Mesendoderm (in vitro differentiated cells): ENCODE measurements around the gene PEX14.

Experiments
- DNase-seq: peaks from one replicate; pipeline ENCODE4 v3.0.0; 2013
- H2AK5ac ChIP-seq: 2 replicates; pipeline ENCODE4 v1.6.1; 2013; ENCODE audit warnings: low read length, inconsistent platforms
- H2BK120ac ChIP-seq: 2 replicates; pipeline ENCODE4 v1.6.1; 2013; ENCODE audit warnings: low read depth, mild to moderate bottlenecking, low read length, moderate library complexity, mixed read lengths
- H2BK15ac ChIP-seq: replicated peaks from 2 replicates; pipeline ENCODE4 v1.6.1; 2013; ENCODE audit warnings: low read depth, mild to moderate bottlenecking, moderate library complexity
- H2BK5ac ChIP-seq: 2 replicates; pipeline ENCODE4 v1.6.1; 2013; ENCODE audit warnings: low read length, inconsistent platforms
- H3K18ac ChIP-seq: 2 replicates; pipeline ENCODE4 v1.6.1; 2013; ENCODE audit warnings: mild to moderate bottlenecking, low read length, mixed read lengths
- H3K23ac ChIP-seq: one replicate; pipeline ENCODE4 v1.6.1; 2013; ENCODE audit warnings: low read length
- H3K27ac ChIP-seq: 2 replicates; pipeline ENCODE4 v1.5.1; 2013; ENCODE audit warnings: low read depth, mild to moderate bottlenecking, inconsistent platforms, low read length, moderate library complexity
- H3K27me3 ChIP-seq: 2 replicates; pipeline ENCODE4 v1.6.1; 2013; ENCODE audit warnings: low read length, control low read depth, mild to moderate bottlenecking, inconsistent platforms; ENCODE audit not compliant: insufficient read depth, poor library complexity
- H3K36me3 ChIP-seq: 2 replicates; pipeline ENCODE4 v1.6.1; 2013; ENCODE audit warnings: low read length, inconsistent platforms; ENCODE audit not compliant: control insufficient read depth, insufficient read depth
- H3K4ac ChIP-seq: one replicate; pipeline ENCODE4 v1.6.1; 2013; ENCODE audit warnings: low read depth, mild to moderate bottlenecking, low read length, moderate library complexity
- H3K4me1 ChIP-seq: 2 replicates; pipeline ENCODE4 v1.6.1; 2013; ENCODE audit warnings: low read depth, low read length, inconsistent platforms; ENCODE audit not compliant: control insufficient read depth
- H3K4me2 ChIP-seq: 2 replicates; pipeline ENCODE4 v1.6.1; 2013; ENCODE audit warnings: low read length
- H3K4me3 ChIP-seq: 2 replicates; pipeline ENCODE4 v1.5.1; 2013; ENCODE audit warnings: mild to moderate bottlenecking, low read length
- H3K56ac ChIP-seq: one replicate; pipeline ENCODE4 v1.6.1; 2013; ENCODE audit warnings: low read length
- H3K79me1 ChIP-seq: 2 replicates; pipeline ENCODE4 v1.6.1; 2013; ENCODE audit warnings: low read length, inconsistent platforms
- H3K79me2 ChIP-seq: 2 replicates; pipeline ENCODE4 v1.6.1; 2013; ENCODE audit warnings: mild to moderate bottlenecking, low read length; ENCODE audit not compliant: control insufficient read depth, insufficient read depth
- H3K9ac ChIP-seq: 2 replicates; pipeline ENCODE4 v1.6.1; 2013; ENCODE audit warnings: low read length, inconsistent platforms
- H4K5ac ChIP-seq: one replicate; pipeline ENCODE4 v1.6.1; 2013; ENCODE audit warnings: low read length
- H4K8ac ChIP-seq: one replicate; pipeline ENCODE4 v1.6.1; 2013; ENCODE audit warnings: low read depth, mild to moderate bottlenecking, control low read depth, low read length, moderate library complexity
- WGBS: extraction: QIAGEN DNeasy Blood & Tissue Kit; methylation state at CpG from one replicate; pipeline ENCODE4 v1.1.7; 2013; ENCODE audit warnings: low lambda C conversion rate, missing lambda C conversion rate; ENCODE audit not compliant: insufficient coverage; ENCODE audit errors: extremely low coverage; 5-methylcytosine and 5-hydroxymethylcytosine counted together

The PEX14 gene

GRCh38 chr1:10662090-10662688 lies 187.4 kb downstream of the PEX14 start:
- no peak overlapping the region for H4K5ac ChIP-seq
- no peaks in the 10 kb centered on the region for H3K27me3 ChIP-seq
- H2BK15ac ChIP-seq, result no peak overlapping the region
- H3K4ac ChIP-seq, result no peak overlapping the region
- H3K56ac ChIP-seq, result no peak overlapping the region
- no peak overlapping the region for H3K4me2 ChIP-seq
- H3K23ac ChIP-seq, result no peak overlapping the region
- H2BK120ac ChIP-seq, result no peak overlapping the region
- no peaks in the 10 kb centered on the region for H3K36me3 ChIP-seq
- no peak overlapping the region for H3K4me3 ChIP-seq
- DNase-seq, result no peak
- H4K8ac ChIP-seq, result no peak overlapping the region
- H3K79me2 ChIP-seq, result no peaks in the 10 kb centered on the region
- H3K79me1 ChIP-seq, result no peaks in the 10 kb centered on the region
- H2BK5ac ChIP-seq, result no peak overlapping the region
- H3K4me1 ChIP-seq, result no peaks in the 10 kb centered on the region
- no peak overlapping the region for H3K18ac ChIP-seq
- H3K27ac ChIP-seq, result no peak overlapping the region
- no peak overlapping the region for H3K9ac ChIP-seq
- WGBS, result 100% methylated on average over 6 of the region's 8 CpGs
- no peak overlapping the region for H2AK5ac ChIP-seq

GRCh38 chr1:10662824-10663677 lies 188.3 kb downstream of the PEX14 start:
- no peaks in the 10 kb centered on the region for H3K4me1 ChIP-seq
- peak overlapping the region; percentile 74 for H3K56ac ChIP-seq
- H2AK5ac ChIP-seq, result no peak overlapping the region
- H2BK120ac ChIP-seq, result no peak overlapping the region
- no peak overlapping the region for H4K5ac ChIP-seq
- no peak overlapping the region for H2BK5ac ChIP-seq
- no peaks in the 10 kb centered on the region for H3K27me3 ChIP-seq
- no peak overlapping the region for H3K4me3 ChIP-seq
- no peaks in the 10 kb centered on the region for H3K79me1 ChIP-seq
- H4K8ac ChIP-seq, result no peak overlapping the region
- WGBS, result no CpG with 5 or more reads among the region's 26 CpGs
- H3K4me2 ChIP-seq, result no peak overlapping the region
- H3K9ac ChIP-seq, result peak overlapping the region; percentile 26
- no peak overlapping the region for H3K18ac ChIP-seq
- no peak overlapping the region for H3K23ac ChIP-seq
- DNase-seq, result no peak
- H3K36me3 ChIP-seq, result no peaks in the 10 kb centered on the region
- no peak overlapping the region for H3K4ac ChIP-seq
- no peaks in the 10 kb centered on the region for H3K79me2 ChIP-seq
- H3K27ac ChIP-seq, result no peak overlapping the region
- no peak overlapping the region for H2BK15ac ChIP-seq

GRCh38 chr1:10663678-10664035 lies 188.9 kb downstream of the PEX14 start:
- Histone ChIP-seq H2AK5ac (no peak overlapping the region), H3K4me1 (no peaks in the 10 kb centered on the region), H3K23ac (no peak overlapping the region), H3K79me1 (no peaks in the 10 kb centered on the region), H4K8ac (no peak overlapping the region), H2BK120ac (no peak overlapping the region), H3K9ac (peak overlapping the region; percentile 32), H2BK15ac (no peak overlapping the region), H3K4me2 (no peak overlapping the region), H2BK5ac (no peak overlapping the region), H3K18ac (no peak overlapping the region), H4K5ac (no peak overlapping the region), H3K4me3 (no peak overlapping the region), H3K56ac (peak overlapping the region; percentile 74), H3K27ac (no peak overlapping the region), H3K4ac (no peak overlapping the region), H3K36me3 (no peaks in the 10 kb centered on the region), H3K79me2 (no peaks in the 10 kb centered on the region), H3K27me3 (no peaks in the 10 kb centered on the region)
- DNase-seq, result peak; percentile 67
- WGBS, result no CpG with 5 or more reads among the region's 15 CpGs

- Histone ChIP-seq H3K36me3 (no peaks in the 10 kb centered on the region), H3K4ac (no peak overlapping the region), H2AK5ac (no peak overlapping the region), H3K56ac (peak overlapping the region; percentile 15), H3K9ac (no peak overlapping the region), H3K23ac (peak overlapping the region; percentile 97), H3K18ac (no peak overlapping the region), H3K4me2 (no peak overlapping the region), H3K27me3 (no peaks in the 10 kb centered on the region), H3K79me2 (no peaks in the 10 kb centered on the region), H3K4me1 (no peaks in the 10 kb centered on the region), H2BK15ac (no peak overlapping the region), H4K8ac (no peak overlapping the region), H2BK5ac (no peak overlapping the region), H4K5ac (no peak overlapping the region), H3K79me1 (no peaks in the 10 kb centered on the region), H3K27ac (no peak overlapping the region), H3K4me3 (no peak overlapping the region), H2BK120ac (no peak overlapping the region)
- WGBS, result no CpG with 5 or more reads among the region's 15 CpGs
- no peak for DNase-seq
Observed at GRCh38 chr1:10664251-10664650, 189.5 kb downstream of the PEX14 start.

- Histone ChIP-seq H2AK5ac (no peak overlapping the region), H3K4me2 (no peak overlapping the region), H3K79me2 (no peaks in the 10 kb centered on the region), H3K36me3 (no peaks in the 10 kb centered on the region), H2BK120ac (no peak overlapping the region), H3K4me1 (no peaks in the 10 kb centered on the region), H3K27me3 (no peaks in the 10 kb centered on the region), H3K9ac (no peak overlapping the region), H3K79me1 (no peaks in the 10 kb centered on the region), H3K56ac (no peak overlapping the region), H2BK5ac (no peak overlapping the region), H3K23ac (no peak overlapping the region), H3K4ac (no peak overlapping the region), H4K5ac (no peak overlapping the region), H3K18ac (no peak overlapping the region), H2BK15ac (no peak overlapping the region), H3K27ac (no peak overlapping the region), H4K8ac (no peak overlapping the region), H3K4me3 (no peak overlapping the region)
- no peak for DNase-seq
- WGBS, result no CpG with 5 or more reads among the region's 31 CpGs
Observed at GRCh38 chr1:10665226-10665625, 190.5 kb downstream of the PEX14 start.
